Ecto neural progenitor cell (in vitro differentiated cells): ENCODE measurements around the gene ZNF222.

Source experiments
- DNase-seq: peaks from one replicate; pipeline ENCODE4 v3.0.0-alpha.2; 2018; ENCODE audit warnings: low spot score

Gene ZNF222

GRCh38 chr19:44055870-44056269 lies 30.7 kb downstream of the ZNF222 start:
- DNase-seq, result no peak

GRCh38 chr19:44059229-44059628 lies 34.0 kb downstream of the ZNF222 start:
- no peak for DNase-seq

GRCh38 chr19:44061038-44061437 lies 35.9 kb downstream of the ZNF222 start:
- DNase-seq, result no peak

- DNase-seq, result no peak
Measured at GRCh38 chr19:44066305-44066704, 41.1 kb downstream of the ZNF222 start.

GRCh38 chr19:44069415-44069814 lies 44.2 kb downstream of the ZNF222 start:
- no peak for DNase-seq

- DNase-seq, result peak; percentile 89
Measured at GRCh38 chr19:44071824-44072542, 46.8 kb downstream of the ZNF222 start, which contains the start of gene ZNF284. Gene ZNF284, plus strand, starts transcription at chr19:44072159. Its CDS starts 4,231 bp downstream, at chr19:44076390.

GRCh38 chr19:44072543-44073401 lies 47.6 kb downstream of the ZNF222 start:
- DNase-seq, result no peak

GRCh38 chr19:44076325-44076724 lies 51.1 kb downstream of the ZNF222 start:
- no peak for DNase-seq
